BLaER1 (cell line): ENCODE data around the gene SLC24A3.

Source experiments
- H3K27ac ChIP-seq: shearing (Covaris generic); formaldehyde crosslinking; 2 replicates; pipeline ENCODE4 v1.8.1; 2022
- H3K27me3 ChIP-seq: shearing (Covaris generic); formaldehyde crosslinking; 2 replicates; pipeline ENCODE4 v1.8.1; 2022
- H3K36me3 ChIP-seq: shearing (Covaris generic); formaldehyde crosslinking; 2 replicates; pipeline ENCODE4 v1.8.1; 2022
- H3K4me1 ChIP-seq: shearing (Covaris generic); formaldehyde crosslinking; 2 replicates; pipeline ENCODE4 v1.8.1; 2022
- H3K4me2 ChIP-seq: shearing (Covaris generic); formaldehyde crosslinking; 2 replicates; pipeline ENCODE4 v1.8.1; 2022
- H3K4me3 ChIP-seq: shearing (Covaris generic); formaldehyde crosslinking; 2 replicates; pipeline ENCODE4 v1.8.1; 2022
- H3K9ac ChIP-seq: shearing (Covaris generic); formaldehyde crosslinking; 2 replicates; pipeline ENCODE4 v1.8.1; 2022
- H3K9me3 ChIP-seq: shearing (Covaris generic); formaldehyde crosslinking; 2 replicates; pipeline ENCODE4 v1.8.1; 2022
- H4K20me1 ChIP-seq: shearing (Covaris generic); formaldehyde crosslinking; 2 replicates; pipeline ENCODE4 v1.8.1; 2022
- Cebpa-rat ChIP-seq: shearing (Covaris generic); IDR thresholded peaks from 2 replicates; pipeline ENCODE4 v1.8.1; 2022

The SLC24A3 gene

GRCh38 chr20:19531446-19531845 lies 319.0 kb downstream of the SLC24A3 start:
- H4K20me1 ChIP-seq: no peaks in the 10 kb centered on the region
- H3K9me3 ChIP-seq: peaks cover 5% of the 10 kb centered on the region; the same call in 1 of the 2 replicates
- no peak overlapping the region for H3K4me2 ChIP-seq
- H3K9ac ChIP-seq: no peak overlapping the region
- H3K36me3 ChIP-seq: no peaks in the 10 kb centered on the region
- H3K27ac ChIP-seq: no peak overlapping the region
- peaks cover 1% of the 10 kb centered on the region for H3K4me1 ChIP-seq
- no peak overlapping the region for H3K4me3 ChIP-seq
- no peaks in the 10 kb centered on the region for H3K27me3 ChIP-seq
- TF ChIP-seq Cebpa-rat: no peak

DNA sequence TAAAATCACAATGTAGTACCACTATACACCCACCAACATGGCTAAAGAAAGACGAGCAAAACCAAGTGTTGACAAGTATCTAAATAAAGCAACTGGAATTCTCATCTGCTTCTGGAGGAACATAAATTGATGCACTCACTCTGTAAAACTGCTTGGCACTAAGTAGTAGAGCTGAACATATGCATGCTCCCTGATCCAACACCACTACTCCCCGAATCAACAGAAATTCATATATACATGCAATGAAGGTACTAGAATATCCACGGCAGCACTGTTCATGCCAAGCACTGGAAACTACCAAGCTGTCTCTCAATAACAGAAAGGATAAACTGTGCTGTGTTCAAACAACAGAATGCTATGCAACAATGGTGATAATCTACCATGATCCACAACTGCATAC lies 326.1 kb downstream of the SLC24A3 start:
- H3K9me3 ChIP-seq: peaks cover 5% of the 10 kb centered on the region; the same call in 1 of the 2 replicates
- no peak overlapping the region for H3K4me2 ChIP-seq
- H3K4me1 ChIP-seq: peaks cover 17% of the 10 kb centered on the region
- H3K27ac ChIP-seq: no peak overlapping the region
- TF ChIP-seq Cebpa-rat: no peak
- no peaks in the 10 kb centered on the region for H4K20me1 ChIP-seq
- H3K36me3 ChIP-seq: no peaks in the 10 kb centered on the region
- H3K9ac ChIP-seq: no peak overlapping the region
- no peak overlapping the region for H3K4me3 ChIP-seq
- H3K27me3 ChIP-seq: no peaks in the 10 kb centered on the region

DNA sequence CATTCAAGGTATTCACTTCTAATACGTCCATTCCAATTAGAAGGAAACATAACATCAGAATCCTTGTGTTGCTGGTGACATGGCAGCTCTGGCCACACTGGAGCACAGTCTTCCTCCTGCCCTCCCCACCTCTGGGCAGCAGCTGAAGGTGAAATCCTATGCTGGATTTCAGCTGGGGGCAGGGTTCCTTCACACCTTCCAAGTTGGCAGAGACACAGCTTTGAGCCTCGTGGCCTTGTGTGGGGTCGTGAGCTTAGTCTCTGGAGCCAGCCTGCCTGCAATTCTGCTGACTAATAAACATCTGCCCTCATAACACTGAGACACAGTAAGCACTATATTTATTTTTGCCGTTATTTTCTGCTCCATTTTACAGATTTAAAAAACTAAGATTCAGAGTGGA lies 326.7 kb downstream of the SLC24A3 start:
- Histone ChIP-seq H3K36me3 (no peaks in the 10 kb centered on the region), H3K4me3 (no peak overlapping the region), H3K9ac (no peak overlapping the region), H4K20me1 (no peaks in the 10 kb centered on the region), H3K9me3 (peaks cover 5% of the 10 kb centered on the region; the same call in 1 of the 2 replicates), H3K27me3 (no peaks in the 10 kb centered on the region), H3K4me2 (no peak overlapping the region), H3K27ac (no peak overlapping the region), H3K4me1 (peaks cover 17% of the 10 kb centered on the region)
- no peak for TF ChIP-seq Cebpa-rat

GRCh38 chr20:19540392-19540791 lies 327.9 kb downstream of the SLC24A3 start:
- no peak for TF ChIP-seq Cebpa-rat
- H3K36me3 ChIP-seq: no peaks in the 10 kb centered on the region
- H3K4me2 ChIP-seq: peak overlapping the region; percentile 33
- H3K27me3 ChIP-seq: no peaks in the 10 kb centered on the region
- no peaks in the 10 kb centered on the region for H4K20me1 ChIP-seq
- H3K9ac ChIP-seq: no peak overlapping the region
- H3K9me3 ChIP-seq: 0 out of 2 replicates have a peak, but pooled peaks cover under 1% of the 10 kb centered on the region
- H3K27ac ChIP-seq: no peak overlapping the region
- H3K4me1 ChIP-seq: peaks cover 17% of the 10 kb centered on the region
- H3K4me3 ChIP-seq: no peak overlapping the region

DNA sequence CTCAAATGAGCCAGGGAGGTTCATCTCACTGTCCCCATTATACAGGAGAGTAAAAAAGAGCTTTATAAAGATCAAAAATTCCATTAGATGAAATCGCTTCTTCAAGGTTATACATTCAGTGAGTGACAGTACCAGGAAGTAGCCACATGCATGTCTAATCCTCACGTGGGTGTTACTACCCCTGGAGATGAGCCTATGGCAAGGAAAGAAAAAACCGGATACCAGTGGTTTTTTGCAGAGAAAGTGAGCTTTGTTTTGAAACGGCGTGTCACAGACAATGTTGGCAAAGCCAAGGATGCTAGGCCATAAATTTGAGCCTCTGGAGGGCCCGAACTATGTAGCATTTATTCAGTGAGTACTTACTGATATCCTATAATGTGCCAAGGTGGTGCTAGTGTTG lies 330.7 kb downstream of the SLC24A3 start:
- Histone ChIP-seq H3K4me1 (peaks cover 17% of the 10 kb centered on the region), H3K27ac (no peak overlapping the region), H3K27me3 (no peaks in the 10 kb centered on the region), H3K9ac (no peak overlapping the region), H4K20me1 (no peaks in the 10 kb centered on the region), H3K36me3 (no peaks in the 10 kb centered on the region), H3K4me2 (no peak overlapping the region), H3K4me3 (no peak overlapping the region), H3K9me3 (no peaks in the 10 kb centered on the region)
- no peak for TF ChIP-seq Cebpa-rat

DNA sequence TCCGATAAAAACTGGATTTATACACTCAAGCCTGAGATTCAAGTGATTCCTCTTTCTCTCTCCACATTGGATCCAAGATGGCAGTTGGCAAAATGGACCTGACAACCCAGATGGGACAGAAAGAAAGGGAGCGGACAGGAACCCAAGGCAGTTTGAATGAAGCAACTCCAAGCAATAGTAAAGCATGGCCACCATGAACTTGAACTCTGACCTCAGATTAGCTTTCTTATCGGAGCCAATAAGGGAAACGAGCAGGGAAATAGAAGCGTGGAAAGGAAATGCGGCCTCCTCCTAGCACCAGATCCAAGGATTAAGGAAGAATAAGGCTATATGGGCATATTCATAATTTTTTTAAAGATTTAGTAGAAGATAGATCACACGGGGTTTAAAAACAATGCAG lies 332.2 kb downstream of the SLC24A3 start:
- Histone ChIP-seq H4K20me1 (no peaks in the 10 kb centered on the region), H3K4me3 (no peak overlapping the region), H3K4me2 (no peak overlapping the region), H3K27me3 (no peaks in the 10 kb centered on the region), H3K9me3 (no peaks in the 10 kb centered on the region), H3K4me1 (peaks cover 17% of the 10 kb centered on the region), H3K9ac (no peak overlapping the region), H3K36me3 (no peaks in the 10 kb centered on the region), H3K27ac (no peak overlapping the region)
- TF ChIP-seq Cebpa-rat: no peak

GRCh38 chr20:19546648-19547047 lies 334.2 kb downstream of the SLC24A3 start:
- H4K20me1 ChIP-seq: no peaks in the 10 kb centered on the region
- no peaks in the 10 kb centered on the region for H3K36me3 ChIP-seq
- H3K9ac ChIP-seq: no peak overlapping the region
- H3K9me3 ChIP-seq: no peaks in the 10 kb centered on the region
- H3K27me3 ChIP-seq: no peaks in the 10 kb centered on the region
- no peak overlapping the region for H3K27ac ChIP-seq
- no peak for TF ChIP-seq Cebpa-rat
- no peak overlapping the region for H3K4me2 ChIP-seq
- no peaks in the 10 kb centered on the region for H3K4me1 ChIP-seq
- H3K4me3 ChIP-seq: no peak overlapping the region

GRCh38 chr20:19547547-19547946 lies 335.1 kb downstream of the SLC24A3 start:
- no peaks in the 10 kb centered on the region for H3K9me3 ChIP-seq
- H3K4me2 ChIP-seq: no peak overlapping the region
- H4K20me1 ChIP-seq: no peaks in the 10 kb centered on the region
- H3K27me3 ChIP-seq: no peaks in the 10 kb centered on the region
- no peak overlapping the region for H3K9ac ChIP-seq
- no peak overlapping the region for H3K4me3 ChIP-seq
- peaks cover 7% of the 10 kb centered on the region for H3K4me1 ChIP-seq
- H3K36me3 ChIP-seq: no peaks in the 10 kb centered on the region
- H3K27ac ChIP-seq: no peak overlapping the region
- TF ChIP-seq Cebpa-rat: no peak

DNA sequence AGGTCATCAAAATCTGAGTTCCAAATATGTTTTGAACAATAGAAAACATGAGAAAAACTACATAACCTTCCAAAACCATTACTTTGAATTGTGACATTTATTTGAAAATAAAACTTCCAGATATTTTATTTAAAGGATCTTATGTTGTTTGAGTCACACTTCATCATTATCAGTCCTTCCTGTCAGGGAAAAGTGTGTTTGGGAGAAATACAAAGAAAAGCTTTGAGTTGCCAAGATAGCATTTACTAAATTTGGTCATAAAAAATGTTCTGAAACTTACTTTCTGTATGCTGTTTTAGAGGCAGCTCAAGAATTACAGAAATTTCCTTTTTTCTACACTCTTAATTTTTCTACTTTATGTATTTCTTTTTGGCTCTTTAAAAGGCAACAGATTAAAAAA lies 337.5 kb downstream of the SLC24A3 start:
- Histone ChIP-seq H3K4me1 (peaks cover 25% of the 10 kb centered on the region), H3K27me3 (no peaks in the 10 kb centered on the region), H3K4me2 (no peak overlapping the region), H3K27ac (no peak overlapping the region), H3K4me3 (no peak overlapping the region), H3K9me3 (no peaks in the 10 kb centered on the region), H3K36me3 (no peaks in the 10 kb centered on the region), H3K9ac (no peak overlapping the region), H4K20me1 (no peaks in the 10 kb centered on the region)
- TF ChIP-seq Cebpa-rat: no peak

GRCh38 chr20:19552221-19553180 lies 340.1 kb downstream of the SLC24A3 start:
- TF ChIP-seq Cebpa-rat: no peak
- Histone ChIP-seq H3K36me3 (no peaks in the 10 kb centered on the region), H4K20me1 (no peaks in the 10 kb centered on the region), H3K4me2 (peak overlapping the region; percentile 33), H3K27ac (no peak overlapping the region), H3K27me3 (no peaks in the 10 kb centered on the region), H3K4me1 (peaks cover 28% of the 10 kb centered on the region), H3K4me3 (no peak overlapping the region), H3K9ac (no peak overlapping the region), H3K9me3 (no peaks in the 10 kb centered on the region)
